Raji (cell line): ENCODE measurements around the gene TXNRD2.

ENCODE experiments used
- POLR2A ChIP-seq: IDR thresholded peaks from 2 replicates; pipeline ENCODE4 v1.6.1; 2011; ENCODE audit warnings: low read depth, low read length, control low read depth; ENCODE audit not compliant: insufficient read depth

Gene TXNRD2

GRCh38 chr22:19962909-19963806 lies 21.5 kb upstream of the TXNRD2 start:
- no peak for TF ChIP-seq POLR2A

- no peak for TF ChIP-seq POLR2A
Measured at GRCh38 chr22:19962246-19962908, 20.8 kb upstream of the TXNRD2 start.

DNA sequence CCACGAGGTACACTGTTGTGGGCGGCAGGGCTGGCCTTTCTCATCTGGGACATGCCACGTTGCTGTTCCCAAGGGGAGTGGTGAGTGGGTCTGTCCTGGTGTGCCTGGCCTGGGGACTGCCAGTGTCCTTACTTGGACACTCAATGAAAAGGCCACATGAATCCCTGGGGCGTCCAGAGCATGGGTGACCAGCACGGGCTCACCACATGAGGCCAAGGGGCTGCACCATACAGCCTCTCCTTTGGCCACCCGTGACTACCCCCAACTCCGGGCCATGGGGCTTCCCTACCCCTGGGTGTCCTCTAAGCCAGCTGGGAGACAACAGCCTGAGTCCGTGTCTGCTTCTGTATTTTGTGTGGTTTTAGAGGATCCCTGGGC lies 20.2 kb upstream of the TXNRD2 start:
- TF ChIP-seq POLR2A, result no peak

GRCh38 chr22:19961201-19961580 lies 19.6 kb upstream of the TXNRD2 start:
- TF ChIP-seq POLR2A, result no peak

DNA sequence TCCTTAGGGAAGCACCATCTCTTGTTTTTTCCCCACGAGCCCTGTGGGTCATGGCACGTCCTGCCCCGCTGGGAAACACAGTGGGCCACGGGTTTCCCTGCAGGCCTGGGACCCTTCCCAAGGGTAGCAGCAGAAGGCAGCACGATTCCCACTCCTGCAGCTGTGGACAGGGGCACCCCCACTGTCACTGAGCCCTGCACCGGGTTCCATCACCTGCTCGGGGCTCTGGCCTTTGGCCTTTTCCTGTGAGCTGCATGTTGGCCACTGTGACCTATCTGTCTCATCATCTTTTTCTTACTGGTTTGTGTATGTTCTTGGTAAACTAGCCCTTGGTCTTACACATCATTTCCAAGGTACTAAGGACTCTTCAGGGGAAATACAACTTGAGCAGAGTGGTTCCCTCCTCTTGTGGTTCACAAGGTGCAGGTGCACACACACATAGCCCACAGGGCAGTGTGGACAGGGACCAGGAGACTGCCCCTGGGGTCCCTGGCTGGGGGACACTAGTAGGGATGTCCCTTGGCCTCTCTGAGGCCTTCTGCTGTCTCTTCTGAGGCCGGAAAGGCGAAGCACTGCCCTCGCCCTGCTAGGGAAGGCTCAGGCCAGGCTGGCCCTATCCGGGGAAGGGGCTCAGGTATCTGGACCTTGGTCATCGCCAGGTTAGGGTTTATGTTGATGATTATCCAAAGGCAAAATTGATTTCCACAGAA lies 19.0 kb upstream of the TXNRD2 start:
- TF ChIP-seq POLR2A, result no peak

GRCh38 chr22:19959587-19960490 lies 18.2 kb upstream of the TXNRD2 start:
- TF ChIP-seq POLR2A, result no peak

- TF ChIP-seq POLR2A, result no peak
Measured at GRCh38 chr22:19959043-19959586, 17.5 kb upstream of the TXNRD2 start.

DNA sequence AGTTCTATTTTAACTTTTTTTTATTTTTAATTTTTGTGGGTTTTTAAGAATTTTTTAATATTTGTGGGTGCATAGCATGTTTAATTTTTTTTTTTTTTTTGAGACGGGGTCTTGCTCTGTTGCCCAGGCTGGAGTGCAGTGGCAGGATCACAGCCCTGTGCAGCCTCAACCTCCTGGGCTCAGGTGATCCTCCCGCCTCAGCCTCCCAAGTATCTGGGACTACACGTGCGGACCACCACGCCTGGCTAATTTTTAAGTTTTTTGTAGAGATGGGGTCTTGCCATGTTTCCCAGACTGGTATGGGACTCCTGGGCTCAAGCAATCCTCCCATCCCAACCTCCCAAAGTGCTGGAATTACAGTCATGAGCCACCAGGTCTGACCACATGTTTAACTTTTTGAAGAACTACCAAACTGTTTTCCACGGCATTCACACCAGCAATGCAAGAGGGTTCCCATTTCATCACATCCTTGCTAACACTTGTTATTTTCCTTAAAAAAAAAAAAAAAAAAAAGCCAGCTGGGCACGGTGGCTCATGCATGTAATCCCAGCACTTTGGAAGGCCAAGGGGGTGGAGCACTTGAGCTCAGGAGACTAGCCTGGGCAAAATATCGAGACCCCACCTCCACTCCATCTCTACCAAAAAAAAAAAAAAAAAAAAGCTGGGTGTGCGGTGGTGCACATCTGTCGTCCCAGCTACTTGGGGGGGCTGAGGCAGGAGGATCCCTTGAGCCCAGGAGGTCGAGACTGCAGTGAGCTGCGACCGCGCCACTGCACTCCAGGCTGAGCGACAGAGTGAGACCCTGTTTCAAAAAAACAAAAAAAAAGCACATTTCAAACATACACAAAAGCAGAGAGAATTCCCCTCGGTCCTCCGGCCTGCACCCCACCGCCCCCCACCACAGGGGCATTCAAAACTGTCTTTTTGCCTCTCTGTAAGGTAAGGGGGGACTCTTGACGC lies 16.7 kb upstream of the TXNRD2 start:
- no peak for TF ChIP-seq POLR2A

GRCh38 chr22:19957445-19957844 lies 15.8 kb upstream of the TXNRD2 start:
- no peak for TF ChIP-seq POLR2A

GRCh38 chr22:19955241-19956128 lies 13.9 kb upstream of the TXNRD2 start:
- TF ChIP-seq POLR2A, result no peak

- TF ChIP-seq POLR2A, result no peak
Measured at GRCh38 chr22:19951346-19951745, 9.7 kb upstream of the TXNRD2 start.

- TF ChIP-seq POLR2A, result no peak
Measured at GRCh38 chr22:19948057-19948760, 6.6 kb upstream of the TXNRD2 start.
